H1 (cell line): ENCODE results near the gene COL19A1. TPM values are rescaled to one million over a fixed set of nuclear protein-coding genes. Genes with fewer than 3 reads are reported as not detected.

Source experiments
- CTCF ChIA-PET: fragments of 300-600 bp; sonication (Branson Sonifier 250); formaldehyde crosslinking; loops from one replicate; lab custom pipeline; 2021; ENCODE audit not compliant: partially characterized antibody; lab: Charles Lee
- POLR2A ChIA-PET: fragments of 300-600 bp; sonication (Branson Sonifier 250); formaldehyde crosslinking; loops from one replicate; lab custom pipeline; 2021; ENCODE audit warnings: inconsistent platforms; ENCODE audit not compliant: partially characterized antibody; lab: Charles Lee
- DNase-seq, 2 experiments: peaks; one replicate each; pipeline versions ENCODE4 v3.0.0 to v3.0.0-alpha.2; 2010 to 2022; ENCODE audit warnings: low spot score in 2 of 2, low read depth in 1 of 2, mixed read lengths in 1 of 2
- FAIRE-seq: peaks from 2 replicates; lab custom pipeline; 2011; peaks lifted over from hg19 to GRCh38; lab: Jason Lieb, UNC
- H2AFZ ChIP-seq: 2 replicates; pipeline ENCODE4 v1.8.1; 2012; ENCODE audit warnings: low read length, inconsistent platforms
- H2AK5ac ChIP-seq: 2 replicates; pipeline ENCODE4 v1.6.1; 2013; ENCODE audit warnings: low read depth, low read length
- H2BK120ac ChIP-seq: replicated peaks from 2 replicates; pipeline ENCODE3; 2013; ENCODE audit warnings: low read depth, low read length, inconsistent platforms
- H2BK12ac ChIP-seq: 2 replicates; pipeline ENCODE4 v1.6.1; 2013; ENCODE audit warnings: low read depth, low read length
- H2BK15ac ChIP-seq: 2 replicates; pipeline ENCODE4 v1.6.1; 2013; ENCODE audit warnings: low read length
- H2BK20ac ChIP-seq: 2 replicates; pipeline ENCODE4 v1.6.1; 2013; ENCODE audit warnings: low read length
- H2BK5ac ChIP-seq: 2 replicates; pipeline ENCODE4 v1.6.1; 2013; ENCODE audit warnings: low read depth, low read length
- H3K14ac ChIP-seq: 2 replicates; pipeline ENCODE4 v1.6.1; 2013; ENCODE audit warnings: inconsistent platforms; ENCODE audit not compliant: insufficient read length
- H3K18ac ChIP-seq: 2 replicates; pipeline ENCODE4 v1.6.1; 2013; ENCODE audit warnings: low read length; ENCODE audit errors: extremely low read depth
- H3K23ac ChIP-seq: 2 replicates; pipeline ENCODE4 v1.6.1; 2013; ENCODE audit warnings: inconsistent platforms; ENCODE audit not compliant: insufficient read length
- H3K23me2 ChIP-seq: 2 replicates; pipeline ENCODE4 v1.6.1; 2013; ENCODE audit warnings: low read depth, low read length
- H3K27ac ChIP-seq: 2 replicates; pipeline ENCODE4 v1.6.1; 2011; ENCODE audit warnings: low read depth, low read length, inconsistent platforms
- H3K27me3 ChIP-seq, 4 experiments: replicated peaks in 1 of 4; 1 replicate in 1 of 4; 2 replicates in 3 of 4; pipeline versions ENCODE4 v1.6.1 to v1.8.1; 2011 to 2013; ENCODE audit warnings: low read length in 3 of 4, mild to moderate bottlenecking in 3 of 4, inconsistent platforms in 2 of 4, mixed read lengths in 2 of 4, moderate library complexity in 1 of 4; ENCODE audit not compliant: control insufficient read depth in 3 of 4, insufficient read depth in 3 of 4; ENCODE audit errors: extremely low read depth in 1 of 4
- H3K36me3 ChIP-seq, 4 experiments: 2 replicates each; pipeline versions ENCODE4 v1.6.1 to v1.8.1; 2011 to 2013; ENCODE audit warnings: mild to moderate bottlenecking in 4 of 4, low read length in 3 of 4, moderate library complexity in 2 of 4, control low read depth in 1 of 4, inconsistent platforms in 1 of 4; ENCODE audit not compliant: insufficient read depth in 4 of 4, control insufficient read depth in 2 of 4
- H3K4ac ChIP-seq: replicated peaks from 2 replicates; pipeline ENCODE3; 2013; ENCODE audit warnings: low read length, low read depth, mixed read lengths, inconsistent platforms; ENCODE audit not compliant: insufficient read length
- H3K4me1 ChIP-seq, 4 experiments: replicated peaks in 1 of 4; 1 replicate in 1 of 4; 2 replicates in 3 of 4; pipeline versions ENCODE4 v1.6.1 to v1.8.1; 2011 to 2013; ENCODE audit warnings: low read length in 3 of 4, inconsistent platforms in 2 of 4, mixed read lengths in 1 of 4; ENCODE audit not compliant: insufficient read depth in 4 of 4, control insufficient read depth in 3 of 4
- H3K4me2 ChIP-seq, 2 experiments: 2 replicates each; pipeline versions ENCODE4 v1.6.1 to v1.8.1; 2011 to 2013; ENCODE audit warnings: low read depth in 2 of 2, low read length in 2 of 2, control low read depth in 1 of 2, inconsistent platforms in 1 of 2, mild to moderate bottlenecking in 1 of 2; ENCODE audit not compliant: insufficient read depth in 1 of 2
- H3K4me3 ChIP-seq, 4 experiments: fragments of 200-600, 300-600 bp in 1 of 4; sonication (generic), shearing (Covaris generic), sonication (Bioruptor Twin) in 1 of 4; 2 replicates each; pipeline versions ENCODE4 v1.5.1 to v1.8.1; 2011 to 2016; ENCODE audit warnings: low read length in 4 of 4, low read depth in 3 of 4, control low read depth in 2 of 4, inconsistent platforms in 2 of 4, mild to moderate bottlenecking in 2 of 4, mixed read lengths in 1 of 4, moderate library complexity in 1 of 4; ENCODE audit not compliant: insufficient read depth in 2 of 4; ENCODE audit errors: extremely low read depth in 1 of 4
- H3K56ac ChIP-seq: replicated peaks from 2 replicates; pipeline ENCODE3; 2013; ENCODE audit warnings: low read depth, mild to moderate bottlenecking, mixed read lengths, low read length, inconsistent platforms; ENCODE audit not compliant: insufficient read length
- H3K79me1 ChIP-seq: 2 replicates; pipeline ENCODE4 v1.6.1; 2013; ENCODE audit warnings: low read depth, low read length, control low read depth
- H3K79me2 ChIP-seq, 2 experiments: 2 replicates each; pipeline versions ENCODE4 v1.6.1 to v1.8.1; 2012 to 2013; ENCODE audit warnings: low read length in 2 of 2, mild to moderate bottlenecking in 2 of 2, inconsistent platforms in 1 of 2; ENCODE audit not compliant: insufficient read depth in 2 of 2, control insufficient read depth in 1 of 2
- H3K9ac ChIP-seq, 4 experiments: replicated peaks in 1 of 4; 1 replicate in 1 of 4; 2 replicates in 3 of 4; pipeline versions ENCODE4 v1.6.1 to v1.8.1; 2011 to 2013; ENCODE audit warnings: low read depth in 3 of 4, low read length in 3 of 4, control low read depth in 2 of 4, mild to moderate bottlenecking in 2 of 4, moderate library complexity in 2 of 4, inconsistent platforms in 1 of 4; ENCODE audit errors: extremely low read depth in 1 of 4
- H3K9me3 ChIP-seq, 2 experiments: 2 replicates each; pipeline versions ENCODE4 v1.6.1 to v1.8.1; 2012 to 2013; ENCODE audit warnings: mild to moderate bottlenecking in 2 of 2, moderate library complexity in 2 of 2, control low read depth in 1 of 2, inconsistent platforms in 1 of 2, low read depth in 1 of 2, low read length in 1 of 2, mixed read lengths in 1 of 2; ENCODE audit not compliant: insufficient read depth in 2 of 2
- H4K20me1 ChIP-seq, 2 experiments: replicated peaks in 1 of 2; 2 replicates each; pipeline versions ENCODE3 to v1.8.1; 2011 to 2013; ENCODE audit warnings: inconsistent platforms in 2 of 2, low read length in 2 of 2, mild to moderate bottlenecking in 1 of 2; ENCODE audit not compliant: insufficient read depth in 2 of 2, control insufficient read depth in 1 of 2
- H4K5ac ChIP-seq: 2 replicates; pipeline ENCODE4 v1.6.1; 2013; ENCODE audit warnings: low read length, low read depth, mixed read lengths, inconsistent platforms; ENCODE audit not compliant: insufficient read length
- H4K8ac ChIP-seq: 2 replicates; pipeline ENCODE4 v1.8.0; 2013; ENCODE audit warnings: mild to moderate bottlenecking, moderate library complexity, low read length, inconsistent platforms; ENCODE audit not compliant: insufficient read depth; ENCODE audit errors: extremely low read depth
- H4K91ac ChIP-seq: replicated peaks from 2 replicates; pipeline ENCODE3; 2013; ENCODE audit warnings: low read length, mixed read lengths, inconsistent platforms; ENCODE audit not compliant: insufficient read length
- ATF3 ChIP-seq: IDR thresholded peaks from 2 replicates; pipeline ENCODE4 v1.6.1; 2011; ENCODE audit warnings: low read depth, mild to moderate bottlenecking, low read length; ENCODE audit not compliant: insufficient read depth
- HDAC6 ChIP-seq: IDR thresholded peaks from one replicate; pipeline ENCODE4 v1.7.1; 2012; ENCODE audit warnings: low read depth, mild to moderate bottlenecking, inconsistent platforms, low read length, moderate library complexity
- TEAD4 ChIP-seq: IDR thresholded peaks from 2 replicates; pipeline ENCODE4 v1.6.1; 2012; ENCODE audit warnings: low read depth, low read length, inconsistent platforms, mixed read lengths
- WGBS, 2 experiments: shearing (Covaris generic) in 1 of 2; methylation state at CpG; one replicate each; pipeline versions ENCODE4 v1.1.6 to v1.1.7; 2013 to 2015; ENCODE audit warnings: low lambda C conversion rate in 2 of 2, mixed read lengths in 2 of 2, inconsistent platforms in 1 of 2, low coverage in 1 of 2, missing lambda C conversion rate in 1 of 2; ENCODE audit not compliant: insufficient replicate concordance in 2 of 2, insufficient coverage in 1 of 2, insufficient read length in 1 of 2; ENCODE audit errors: extremely low coverage in 1 of 2, missing lambda C conversion rate in 1 of 2; 5-methylcytosine and 5-hydroxymethylcytosine counted together
- polyA plus RNA-seq, 7 experiments: library from polyadenylated mRNA; depleted of rRNA in 3 of 7; stranded (reverse) in 5 of 7; unstranded in 2 of 7; fragments of >200 nt in 5 of 7; fragments of 200-250 nt in 2 of 7; gene quantifications; 1 replicate in 5 of 7; 2 replicates in 1 of 7; 4 replicates in 1 of 7; pipeline versions ENCODE4 v1.2.1 to v1.2.3, GENCODE V29; 2011 to 2013; ENCODE audit warnings: missing spikeins in 2 of 7, mixed read lengths in 2 of 7
- total RNA-seq: library from RNA; stranded (reverse); fragmentation: NEBNext Ultra II Directional; extraction: Animal tissue kit (Norgen Biotek cat#: 25700); gene quantifications from 2 replicates; pipeline ENCODE4 v1.2.1, GENCODE V29; 2021

Gene COL19A1
- total and polyA plus RNA-seq, 2 of the 8 experiments (the other 6 are each of a cell fraction or from before 2014, with no cell fraction given), result not detected

- CTCF ChIA-PET, result no interaction called here
- no peak overlapping the region for H3K4me2 ChIP-seq
- 68% methylated on average over 3 of the region's 3 CpGs; no CpG with 5 or more reads in 1 of the 2 experiments for WGBS, 2 experiments
- no peak overlapping the region for H3K27ac ChIP-seq
- H2AFZ ChIP-seq, result no peak overlapping the region
- H2BK5ac ChIP-seq, result no peak overlapping the region
- H3K27me3 ChIP-seq, result peaks cover 2 to 21% (median 12%) of the 10 kb centered on the region in 4 experiments
- H3K79me1 ChIP-seq, result no peaks in the 10 kb centered on the region
- H3K4me3 ChIP-seq, result no peak overlapping the region
- no peak overlapping the region for H2BK15ac ChIP-seq
- H4K8ac ChIP-seq, result no peak overlapping the region
- no peak overlapping the region for H4K5ac ChIP-seq
- H3K79me2 ChIP-seq, result no peaks in the 10 kb centered on the region
- H4K91ac ChIP-seq, result no peak overlapping the region
- H3K18ac ChIP-seq, result no peak overlapping the region
- H3K56ac ChIP-seq, result no peak overlapping the region
- H4K20me1 ChIP-seq, result no peaks in the 10 kb centered on the region
- H2BK12ac ChIP-seq, result peak overlapping the region; percentile 12; the same call in 1 of the 2 replicates
- H2BK20ac ChIP-seq, result no peak overlapping the region
- peak; percentile 65 for FAIRE-seq
- no peak overlapping the region for H3K4ac ChIP-seq
- H2BK120ac ChIP-seq, result no peak overlapping the region
- H3K23me2 ChIP-seq, result peaks cover 5% of the 10 kb centered on the region
- peaks cover 0 to 2% (median 0%) of the 10 kb centered on the region in 4 experiments; a peak in 2 of 7 replicates for H3K4me1 ChIP-seq
- H3K9me3 ChIP-seq, result no peaks in the 10 kb centered on the region
- POLR2A ChIA-PET, result no interaction called here
- no peak for DNase-seq
- no peak overlapping the region for H2AK5ac ChIP-seq
- no peaks in the 10 kb centered on the region for H3K36me3 ChIP-seq
- H3K23ac ChIP-seq, result no peak overlapping the region
- H3K9ac ChIP-seq, result no peak overlapping the region
- no peak overlapping the region for H3K14ac ChIP-seq
- TF ChIP-seq ATF3, result no peak
- TF ChIP-seq HDAC6, result no peak
- no peak for TF ChIP-seq TEAD4
Measured at GRCh38 chr6:69861986-69862385, 4.4 kb upstream of the COL19A1 start.
